Forelimb muscle (tissue), 1 donor: Measurements from ENCODE around the gene FCHSD1. TPM values are rescaled to one million over a fixed set of nuclear protein-coding genes. Genes with fewer than 3 reads are reported as not detected.

ENCODE experiments used
- DNase-seq: peaks from one replicate; pipeline ENCODE4 v3.0.0-alpha.2; 2013; ENCODE audit warnings: low read depth
- polyA plus RNA-seq: library from polyadenylated mRNA; unstranded; fragments of 120-200 nt; gene quantifications from one replicate; pipeline ENCODE4 v1.2.1, GENCODE V29; 2013; ENCODE audit not compliant: insufficient read length

Gene FCHSD1
- polyA plus RNA-seq, 1 donor = 6.5 TPM

DNA sequence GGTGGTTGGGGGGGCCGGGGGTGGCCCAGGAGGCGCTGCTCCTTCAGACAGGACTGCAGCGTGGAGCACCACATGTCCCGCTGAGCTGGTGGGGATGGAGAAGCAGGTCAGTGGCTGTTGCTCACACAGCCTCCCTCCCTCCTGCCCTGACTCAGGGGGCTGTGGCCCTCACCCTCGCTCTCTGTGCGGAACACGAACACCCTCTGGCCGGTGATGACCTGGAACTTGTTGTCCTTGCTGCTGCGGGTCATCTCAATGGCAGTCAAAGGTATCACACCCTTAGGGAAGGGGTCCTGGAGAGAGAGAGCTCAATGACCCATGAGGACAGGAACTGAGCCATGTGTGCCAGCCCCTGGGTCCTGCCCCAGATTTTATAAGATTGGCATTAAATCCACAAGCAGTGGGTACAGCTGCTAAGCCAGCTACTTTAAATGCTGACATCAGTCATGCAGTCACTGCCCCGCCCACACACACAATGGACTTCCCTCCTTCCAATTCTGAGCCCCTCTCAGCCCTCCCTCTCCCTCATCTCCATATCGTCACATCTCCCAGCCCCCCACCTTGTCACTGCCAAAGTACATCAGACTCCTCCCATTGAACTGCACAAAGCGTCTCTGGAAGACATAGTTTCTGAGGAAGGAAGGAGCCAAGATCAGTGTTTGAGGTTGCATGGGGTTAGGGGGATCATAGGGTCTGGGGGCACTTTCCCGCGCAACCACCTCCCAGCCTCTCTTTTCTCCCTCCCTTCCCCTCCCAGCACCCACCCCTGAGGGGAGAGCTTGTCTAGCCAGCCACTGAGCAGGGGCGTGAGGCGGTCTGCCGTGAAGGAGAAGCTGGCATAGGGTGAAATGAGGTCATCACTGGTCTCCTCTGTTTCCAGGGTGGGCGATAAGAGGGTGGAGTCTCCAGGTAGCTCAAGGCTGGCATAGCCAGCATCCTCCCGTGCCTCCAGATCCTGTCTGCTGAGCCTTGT, 21.9 kb upstream of the FCHSD1 start:
- no peak for DNase-seq

- DNase-seq = no peak
Measured at GRCh38 chr5:141672071-141672840, 21.0 kb upstream of the FCHSD1 start.

- no peak for DNase-seq
Measured at GRCh38 chr5:141669520-141669919, 18.3 kb upstream of the FCHSD1 start.

GRCh38 chr5:141668601-141669265, 17.5 kb upstream of the FCHSD1 start:
- DNase-seq = no peak

DNA sequence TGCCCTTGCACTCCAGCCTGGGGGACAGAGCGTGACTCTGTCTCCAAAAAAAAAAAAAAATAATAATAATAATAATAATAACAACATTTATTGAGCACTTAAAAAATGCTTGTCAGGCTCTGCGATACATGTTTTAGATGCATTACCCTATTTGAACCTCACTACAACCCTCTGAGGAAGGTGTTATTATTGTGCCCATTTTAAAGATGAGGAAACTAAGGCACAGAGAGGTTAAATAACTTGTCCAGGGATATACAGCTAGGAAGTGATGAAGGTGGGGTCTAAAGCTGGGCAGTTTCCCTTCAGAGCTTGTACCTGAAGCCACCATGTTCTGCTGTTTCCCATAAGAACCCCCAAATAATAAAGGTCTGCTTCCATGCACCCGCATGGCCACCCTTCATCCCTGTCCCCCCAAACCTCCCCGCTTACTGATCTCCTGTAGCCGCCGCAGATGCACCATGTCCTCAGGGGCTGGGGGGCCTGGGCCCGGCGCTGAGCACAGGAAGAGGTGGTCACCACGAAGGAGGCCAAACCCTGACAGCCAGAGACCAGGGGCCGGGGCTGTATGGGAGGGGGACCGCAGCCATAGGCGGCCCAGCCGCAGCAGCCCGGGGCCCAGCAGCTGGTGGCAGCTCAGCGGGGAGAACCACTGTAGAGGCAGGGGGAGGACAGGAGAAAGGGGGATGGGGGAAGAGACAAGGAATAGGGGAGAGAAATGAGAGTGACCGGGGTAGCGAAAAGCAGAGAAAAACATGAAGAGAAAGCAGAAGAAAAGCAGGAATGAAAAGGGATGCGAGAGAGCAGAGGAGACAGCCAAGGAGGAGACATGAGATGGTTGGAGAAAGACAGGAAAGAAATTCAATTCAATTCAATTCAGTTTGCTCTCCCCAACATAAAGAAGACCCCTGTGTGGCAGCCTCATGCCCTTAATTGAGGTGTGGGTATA, 15.1 kb upstream of the FCHSD1 start:
- no peak for DNase-seq

DNA sequence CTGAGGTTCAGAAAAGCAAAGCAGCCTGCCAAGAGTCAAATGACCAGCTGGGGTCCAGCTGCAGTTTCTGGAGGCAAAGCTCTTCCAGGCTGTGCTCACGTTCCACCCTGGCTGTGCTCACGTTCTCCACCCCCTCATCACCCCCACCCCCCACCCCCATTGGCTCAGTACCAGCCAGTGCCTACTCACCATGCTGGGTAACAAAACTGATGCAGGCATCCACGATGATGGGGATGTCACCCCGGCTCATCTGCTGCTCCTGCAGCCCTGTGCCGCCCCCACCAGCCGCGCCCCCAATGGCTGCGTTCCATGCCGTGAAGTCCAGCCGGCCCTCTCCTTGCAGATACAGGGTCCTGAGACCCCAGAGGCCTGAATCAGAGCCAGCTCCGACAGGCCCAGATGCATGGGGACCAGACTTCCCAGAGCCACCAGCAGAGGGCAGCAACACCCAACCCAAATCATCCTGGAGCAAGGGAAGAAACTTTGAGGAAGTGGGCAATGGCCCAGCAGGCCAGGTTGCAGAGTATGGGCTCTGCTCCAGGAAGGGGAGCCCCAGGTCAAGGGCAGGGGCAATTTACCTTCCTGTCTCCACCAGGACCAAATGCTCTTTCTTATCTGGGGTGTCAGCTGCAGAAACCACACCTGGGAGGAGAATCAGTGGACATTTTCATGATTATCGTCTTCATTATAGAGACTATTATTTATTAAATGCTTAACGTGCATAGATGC, 13.7 kb upstream of the FCHSD1 start:
- DNase-seq = peak; percentile 39

DNA sequence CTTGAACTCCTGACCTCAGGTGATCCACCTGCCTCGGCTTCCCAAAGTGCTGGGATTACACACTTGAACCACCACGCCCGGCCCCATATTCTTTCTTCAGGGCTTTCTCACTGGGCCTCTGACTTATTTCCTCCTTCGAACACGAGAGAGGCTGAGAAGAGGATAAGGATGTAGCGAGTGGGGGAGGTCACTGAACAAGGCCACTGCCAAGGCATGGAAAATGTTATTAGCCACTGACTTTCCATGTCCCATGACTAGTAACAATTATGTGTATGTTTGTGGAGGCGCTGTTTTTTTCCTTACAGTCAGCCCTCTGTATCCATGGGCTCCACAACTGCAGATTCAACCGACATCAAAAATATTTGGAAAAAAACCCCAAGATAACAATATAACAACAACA, 12.3 kb upstream of the FCHSD1 start:
- DNase-seq = no peak

- no peak for DNase-seq
Measured at GRCh38 chr5:141662028-141662427, 10.8 kb upstream of the FCHSD1 start.

- no peak for DNase-seq
Measured at GRCh38 chr5:141657937-141658545, 6.8 kb upstream of the FCHSD1 start.

GRCh38 chr5:141657404-141657803, 6.2 kb upstream of the FCHSD1 start:
- no peak for DNase-seq

DNA sequence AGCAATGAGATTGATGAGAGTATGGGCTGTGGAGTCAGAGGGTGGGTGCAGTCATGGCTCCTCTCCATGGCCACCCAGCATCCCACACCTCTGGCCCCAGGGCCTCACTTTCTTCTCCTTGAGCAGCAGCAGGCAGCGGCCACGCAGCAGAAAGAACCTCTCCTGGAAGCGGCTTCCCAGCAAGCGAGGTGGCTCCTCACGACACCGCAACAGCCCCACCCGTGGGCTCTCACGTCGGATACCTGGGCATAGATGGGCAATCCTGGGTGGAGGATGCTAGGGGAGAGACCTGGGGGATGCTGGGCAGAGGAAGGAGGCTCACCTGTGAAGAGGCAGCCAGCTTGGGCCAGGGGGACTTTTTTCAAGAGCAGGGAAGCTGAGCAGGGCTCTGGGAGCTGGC, 5.2 kb upstream of the FCHSD1 start:
- no peak for DNase-seq

- DNase-seq = no peak
Measured at GRCh38 chr5:141655020-141655419, 3.8 kb upstream of the FCHSD1 start.

DNA sequence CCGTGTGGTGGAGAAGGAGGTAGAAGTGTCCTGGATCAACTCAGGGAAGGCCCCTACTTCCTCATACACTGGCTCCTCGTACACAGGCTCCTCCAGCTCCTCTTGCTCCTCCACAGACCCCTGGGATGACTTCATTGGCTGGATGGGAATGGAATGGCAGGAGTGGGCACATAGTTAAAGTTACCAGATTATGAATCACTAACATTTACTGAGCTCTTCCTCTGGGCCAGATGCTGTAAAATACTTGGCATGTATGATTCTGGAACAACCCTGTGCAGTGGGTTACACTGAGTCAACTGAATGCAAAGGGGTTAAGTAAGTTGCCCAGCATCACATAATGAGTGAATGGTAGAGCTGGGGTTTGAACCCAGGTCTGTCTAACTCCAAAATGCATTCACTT, 3.1 kb upstream of the FCHSD1 start:
- no peak for DNase-seq

GRCh38 chr5:141651728-141652105, 499 bp upstream of the FCHSD1 start:
- no peak for DNase-seq

DNA sequence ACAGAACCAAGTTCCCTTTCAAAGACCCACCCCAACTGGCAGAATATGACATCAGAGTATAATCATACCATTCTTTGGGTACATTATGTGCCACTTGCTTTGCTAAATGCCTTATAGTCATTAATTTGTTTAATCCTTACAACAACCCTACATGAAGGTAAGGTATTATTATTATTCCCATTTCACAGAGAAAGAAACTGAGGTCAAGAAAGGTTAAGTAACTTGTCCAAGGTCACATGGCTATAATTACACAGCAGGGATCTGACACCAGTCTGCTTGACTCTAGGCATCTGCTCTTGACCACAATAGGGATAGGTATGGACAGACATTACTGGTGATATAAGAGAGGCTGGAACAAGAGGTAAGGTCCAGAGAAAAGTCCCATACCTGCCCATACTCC, 1.2 kb downstream of the FCHSD1 start:
- DNase-seq = no peak

- no peak for DNase-seq
Measured at GRCh38 chr5:141649056-141649688, 2.0 kb downstream of the FCHSD1 start.

DNA sequence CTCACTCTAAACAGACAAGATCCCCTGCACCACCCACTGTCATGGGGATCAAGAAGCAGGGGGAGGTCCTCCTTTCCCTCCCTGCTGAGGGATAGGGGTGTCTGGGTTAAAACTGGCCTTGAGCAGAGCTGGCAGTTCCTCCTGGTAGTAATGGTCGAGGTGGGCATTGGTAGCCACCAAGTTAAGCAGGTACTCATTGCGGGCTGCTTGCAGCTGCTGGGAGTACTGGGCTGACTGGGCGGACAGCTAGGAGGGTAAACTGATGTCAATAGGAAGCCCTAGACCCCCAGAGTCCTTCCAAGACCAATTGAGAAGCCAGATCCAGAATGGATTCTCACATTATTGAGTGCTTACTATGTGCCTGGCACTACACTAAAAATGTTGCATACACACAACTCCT, 3.4 kb downstream of the FCHSD1 start:
- no peak for DNase-seq

DNA sequence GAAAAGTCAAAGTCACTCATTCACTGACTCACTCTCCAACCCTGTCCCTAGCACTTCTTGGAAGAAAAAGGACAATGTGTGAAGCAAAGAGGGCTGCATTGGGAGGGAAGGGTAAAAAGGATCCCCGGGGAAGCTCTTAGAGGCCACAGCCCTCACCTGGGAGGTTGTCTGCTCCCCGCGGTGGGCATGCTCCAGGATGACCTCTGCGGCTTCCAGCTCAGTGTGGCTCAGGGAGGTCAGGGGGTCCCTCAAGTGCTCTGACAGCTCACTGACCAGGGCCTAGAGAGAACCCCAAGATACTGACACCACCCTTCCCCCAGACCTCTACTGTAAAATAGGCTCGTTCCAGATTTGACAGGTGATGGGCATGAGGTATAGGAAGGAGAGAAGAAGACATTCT, 4.0 kb downstream of the FCHSD1 start:
- DNase-seq = no peak

- DNase-seq = no peak
Measured at GRCh38 chr5:141646026-141646425, 5.2 kb downstream of the FCHSD1 start.
